Pancreas (tissue), 10 donors: ENCODE measurements around the gene UGT2A2. TPM values are rescaled to one million over a fixed set of nuclear protein-coding genes. Genes with fewer than 3 reads are reported as not detected.
"Not testable (repeated sequence)": the region's sequence is repeated elsewhere in the genome, so short reads cannot be mapped to it uniquely, and the experiment has no call there.

Source experiments
- ATAC-seq, 4 donors: fragments of 200-7000 bp; cut with Tn5 transposase; one replicate each; pipeline versions ENCODE4 v1.8.0 to v1.9.1; 2020; ENCODE audit warnings: mild to moderate bottlenecking in 4 of 4, moderate library complexity in 4 of 4
- DNase-seq, 6 donors: peaks; one replicate each; pipeline ENCODE4 v3.0.0-alpha.2; 2020
- FAIRE-seq: peaks from 2 replicates; lab custom pipeline; 2012; peaks lifted over from hg19 to GRCh38; lab: Jason Lieb, UNC
- H3K27ac ChIP-seq, 4 donors: fragments of 200-600 bp; sonication (generic); 1 replicate in 3 of 4; 2 replicates in 1 of 4; pipeline versions ENCODE4 v1.5.0 to v1.8.0; 2020
- H3K27me3 ChIP-seq, 4 donors: fragments of 200-600 bp; one replicate each; pipeline ENCODE4 v1.8.0; 2021
- H3K36me3 ChIP-seq, 3 donors: fragments of 200-600 bp; sonication (generic) in 1 of 3; one replicate each; pipeline versions ENCODE4 v1.5.0 to v1.8.0; 2020 to 2021
- H3K4me1 ChIP-seq, 3 donors: fragments of 200-600 bp; one replicate each; pipeline ENCODE4 v1.8.0; 2021
- H3K4me3 ChIP-seq, 4 donors: fragments of 200-600 bp; sonication (generic) in 2 of 4; one replicate each; pipeline versions ENCODE4 v1.5.0 to v1.8.0; 2020 to 2021
- H3K9me3 ChIP-seq, 4 donors: fragments of 200-600 bp; one replicate each; pipeline ENCODE4 v1.8.0; 2021
- WGBS, 2 donors: extraction: QIAGEN DNeasy Blood & Tissue Kit; methylation state at CpG; one replicate each; pipeline ENCODE4 v1.1.7; 2013; 5-methylcytosine and 5-hydroxymethylcytosine counted together
- intact Hi-C, 3 donors: fragments of 100-400 bp; cut with DNase I; formaldehyde crosslinking; loops; one replicate each; pipeline versions ENCODE4 v1.11.1 to v1.14.2; 2022
- polyA plus RNA-seq, 2 donors: library from polyadenylated mRNA; stranded (reverse); fragments of 200-250 nt; gene quantifications; one replicate each; pipeline ENCODE4 v1.2.3, GENCODE V29; 2013
- total RNA-seq, 6 donors: library from RNA; stranded (reverse); fragmentation: NEBNext Ultra II Directional in 4 of 6; extraction: Animal tissue kit (Norgen Biotek cat#: 25700) in 4 of 6; gene quantifications; one replicate each; pipeline versions ENCODE4 v1.2.1 to v1.2.4, GENCODE V29; 2021 to 2023
- TF ChIP-seq, protein P1 (sequence below), 4 donors: fragments of 200-600 bp; sonication (generic) in 3 of 4; IDR thresholded peaks; one replicate each; pipeline versions ENCODE4 v1.5.0 to v1.8.0; 2021; ENCODE audit warnings: antibody characterized with exemption in 4 of 4
- donor health status: healthy with polysubstance abuse.
- donor health status: DM: no; HTN: no; CAD: no; lungs with moderate emphysema.
- donor health status: DM: no; HTN: no; CAD: no.
- donor health status: control.
- donor health status: control.
- donor health status: Bipolar disorder and iron deficiency.
- donor health status: DM: yes; HTN: yes; CAD: no.
- donor health status: DM: no; HTN: no; CAD: no.
- donor health status: DM: no; HTN: no; CAD: no.
- donor health status: DM: yes; HTN: yes; CAD: no.

UGT2A2 gene
- total RNA-seq (not detected), polyA plus RNA-seq (not detected)

DNA sequence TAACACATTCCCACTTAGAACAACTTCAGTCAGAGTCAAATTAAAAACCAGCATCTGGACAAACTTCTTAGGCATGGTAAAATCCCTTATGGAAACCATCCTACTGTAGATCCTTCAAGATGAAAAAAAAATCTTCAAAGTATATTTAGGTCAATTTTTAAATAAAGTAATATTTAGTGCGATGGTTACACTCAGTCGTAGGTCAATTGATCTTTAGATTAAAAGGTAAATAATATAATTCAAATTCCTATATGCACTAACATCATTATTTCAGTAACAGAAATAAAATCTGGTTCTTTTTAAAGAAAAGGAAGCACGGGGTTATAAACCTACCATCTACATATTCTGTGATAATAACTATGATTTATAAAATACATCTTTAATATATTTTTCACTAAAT lies at the start of gene UGT2A2:
Gene UGT2A2, minus strand, starts transcription at position 101 of the 400 bp plus-strand sequence. Its CDS starts 2 bp downstream, at position 99.
- DNase-seq (no peak), FAIRE-seq (no peak), ATAC-seq (no peak)
- Histone ChIP-seq H3K9me3 (no peaks in the 10 kb centered on the region), H3K27me3 (no peaks in the 10 kb centered on the region), H3K4me1 (no peaks in the 10 kb centered on the region), H3K27ac (no peak within 1 kb of the TSS), H3K36me3 (no peaks in the 10 kb centered on the region), H3K4me3 (no peak within 1 kb of the TSS)
- intact Hi-C loops, result no loop called here
- 84 to 89% methylated on average over 3 of the region's 3 CpGs for WGBS, 2 donors
- TF ChIP-seq, protein P1, sequence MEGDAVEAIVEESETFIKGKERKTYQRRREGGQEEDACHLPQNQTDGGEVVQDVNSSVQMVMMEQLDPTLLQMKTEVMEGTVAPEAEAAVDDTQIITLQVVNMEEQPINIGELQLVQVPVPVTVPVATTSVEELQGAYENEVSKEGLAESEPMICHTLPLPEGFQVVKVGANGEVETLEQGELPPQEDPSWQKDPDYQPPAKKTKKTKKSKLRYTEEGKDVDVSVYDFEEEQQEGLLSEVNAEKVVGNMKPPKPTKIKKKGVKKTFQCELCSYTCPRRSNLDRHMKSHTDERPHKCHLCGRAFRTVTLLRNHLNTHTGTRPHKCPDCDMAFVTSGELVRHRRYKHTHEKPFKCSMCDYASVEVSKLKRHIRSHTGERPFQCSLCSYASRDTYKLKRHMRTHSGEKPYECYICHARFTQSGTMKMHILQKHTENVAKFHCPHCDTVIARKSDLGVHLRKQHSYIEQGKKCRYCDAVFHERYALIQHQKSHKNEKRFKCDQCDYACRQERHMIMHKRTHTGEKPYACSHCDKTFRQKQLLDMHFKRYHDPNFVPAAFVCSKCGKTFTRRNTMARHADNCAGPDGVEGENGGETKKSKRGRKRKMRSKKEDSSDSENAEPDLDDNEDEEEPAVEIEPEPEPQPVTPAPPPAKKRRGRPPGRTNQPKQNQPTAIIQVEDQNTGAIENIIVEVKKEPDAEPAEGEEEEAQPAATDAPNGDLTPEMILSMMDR (IDR thresholded peaks at IDR 0.05), result no peak

DNA sequence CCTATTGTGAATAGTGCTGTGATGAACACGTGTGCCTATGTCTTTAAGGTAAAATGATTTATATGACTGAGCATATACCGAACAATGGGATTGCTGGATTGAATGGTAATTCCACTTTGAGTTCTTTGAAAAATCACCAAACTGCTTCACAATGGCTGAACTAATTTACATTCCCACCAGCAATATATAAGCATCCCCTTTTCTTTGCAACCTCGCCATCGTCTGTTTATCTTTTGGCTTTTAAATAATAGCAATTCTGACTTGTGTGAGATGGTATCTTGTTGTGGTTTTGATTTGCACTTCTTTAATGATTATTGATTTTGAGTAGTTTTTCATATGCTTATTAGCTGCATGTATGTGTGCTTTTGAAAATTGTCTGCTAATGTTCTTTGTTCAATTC lies 45.4 kb upstream of the UGT2A2 start:
- H3K27ac ChIP-seq, result no peak overlapping the region
- no peaks in the 10 kb centered on the region for H3K4me1 ChIP-seq
- TF ChIP-seq, protein P1 (IDR thresholded peaks at IDR 0.05), result no peak
- FAIRE-seq (no peak), DNase-seq (no peak), ATAC-seq (no peak)
- H3K4me3 ChIP-seq, result no peak overlapping the region
- intact Hi-C loops, result loop anchor here (5.0 kb wide), 2 partner anchors 192 to 197 kb away; no protein-coding TSS in a partner anchor
- H3K9me3 ChIP-seq, result no peaks in the 10 kb centered on the region
- H3K36me3 ChIP-seq, result no peaks in the 10 kb centered on the region
- peaks cover 0 to 2% (median 0%) of the 10 kb centered on the region in 4 donors for H3K27me3 ChIP-seq
- WGBS, 2 donors, result 62% methylated on average over 4 of the region's 4 CpGs

DNA sequence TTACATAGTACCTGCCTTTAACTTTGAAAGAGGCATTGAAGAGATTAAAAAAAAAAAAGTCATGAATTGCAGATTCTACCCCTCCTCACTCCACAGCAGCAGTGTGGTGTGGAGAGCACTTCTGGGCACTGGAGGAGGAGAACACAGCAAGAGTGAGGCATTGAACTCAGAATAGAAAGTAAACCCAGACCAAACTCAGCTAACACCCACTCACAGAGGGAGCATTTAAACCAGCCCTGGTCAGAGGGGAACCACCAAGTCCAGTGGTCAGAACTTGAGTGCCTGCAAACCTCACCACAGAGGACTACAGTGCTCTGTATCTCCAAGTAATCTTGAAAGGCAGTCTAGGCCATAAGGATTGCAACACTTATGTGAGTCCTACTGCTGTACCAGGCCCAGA lies 29.2 kb upstream of the UGT2A2 start:
- TF ChIP-seq, protein P1 (IDR thresholded peaks at IDR 0.05), result no peak
- no peaks in the 10 kb centered on the region for H3K27me3 ChIP-seq
- no peak overlapping the region for H3K27ac ChIP-seq
- no peaks in the 10 kb centered on the region for H3K9me3 ChIP-seq
- intact Hi-C loops, result no loop called here
- H3K4me3 ChIP-seq, result no peak overlapping the region
- DNase-seq, result no peak
- no peak for FAIRE-seq
- no peaks in the 10 kb centered on the region for H3K36me3 ChIP-seq
- H3K4me1 ChIP-seq, result no peaks in the 10 kb centered on the region
- no peak for ATAC-seq

DNA sequence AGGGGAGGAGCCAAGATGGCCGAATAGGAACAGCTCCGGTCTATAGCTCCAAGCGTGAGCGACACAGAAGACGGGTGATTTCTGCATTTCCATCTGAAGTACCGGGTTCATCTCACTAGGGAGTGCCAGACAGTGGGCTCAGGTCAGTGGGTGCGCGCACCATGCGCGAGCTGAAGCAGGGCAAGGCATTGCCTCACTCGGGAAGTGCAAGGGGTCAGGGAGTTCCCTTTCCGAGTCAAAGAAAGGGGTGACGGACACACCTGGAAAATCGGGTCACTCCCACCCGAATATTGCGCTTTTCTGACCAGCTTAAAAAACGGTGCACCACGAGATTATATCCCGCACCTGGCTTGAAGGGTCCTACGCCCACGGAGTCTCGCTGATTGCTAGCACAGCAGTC lies 24.6 kb upstream of the UGT2A2 start:
- intact Hi-C loops, FAIRE-seq, H3K4me1 ChIP-seq, H3K4me3 ChIP-seq, DNase-seq, H3K27me3 ChIP-seq, H3K9me3 ChIP-seq, ATAC-seq, H3K36me3 ChIP-seq, H3K27ac ChIP-seq: not testable (repeated sequence)
- WGBS, 2 donors, result 89 to 93% methylated on average over 21 to 22 of the region's 22 CpGs

DNA sequence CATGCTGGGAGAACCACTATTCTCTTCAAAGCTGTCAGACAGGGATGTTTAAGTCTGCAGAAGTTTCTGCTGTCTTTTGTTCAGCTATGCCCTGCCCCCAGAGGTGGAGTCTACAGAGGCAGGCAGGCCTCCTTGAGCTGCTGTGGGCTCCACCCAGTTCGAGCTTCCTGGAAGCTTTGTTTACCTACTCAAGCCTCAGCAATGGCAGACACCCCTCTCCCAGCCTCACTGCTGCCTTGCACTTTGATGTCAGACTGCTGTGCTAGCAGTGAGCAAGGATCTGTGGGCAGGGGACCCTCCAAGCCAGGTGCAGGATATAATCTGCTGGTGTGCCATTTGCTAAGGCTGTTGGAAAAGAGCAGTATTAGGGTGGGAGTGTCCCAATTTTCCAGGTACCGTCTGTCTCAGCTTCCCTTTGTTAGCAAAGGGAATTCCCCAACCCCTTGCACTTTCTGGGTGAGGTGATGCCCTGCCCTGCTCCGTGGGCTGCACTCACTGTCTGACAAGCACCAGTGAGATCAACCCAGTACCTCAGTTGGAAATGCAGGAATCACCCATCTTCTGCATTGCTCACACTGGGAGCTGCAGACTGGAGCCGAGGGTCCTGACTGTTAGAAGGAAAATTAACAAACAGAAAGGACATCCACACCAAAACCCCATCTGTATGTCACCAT lies 21.8 kb upstream of the UGT2A2 start:
- H3K27me3 ChIP-seq, intact Hi-C loops: not testable (repeated sequence)
- 51 to 59% methylated on average over 4 of the region's 4 CpGs for WGBS, 2 donors

DNA sequence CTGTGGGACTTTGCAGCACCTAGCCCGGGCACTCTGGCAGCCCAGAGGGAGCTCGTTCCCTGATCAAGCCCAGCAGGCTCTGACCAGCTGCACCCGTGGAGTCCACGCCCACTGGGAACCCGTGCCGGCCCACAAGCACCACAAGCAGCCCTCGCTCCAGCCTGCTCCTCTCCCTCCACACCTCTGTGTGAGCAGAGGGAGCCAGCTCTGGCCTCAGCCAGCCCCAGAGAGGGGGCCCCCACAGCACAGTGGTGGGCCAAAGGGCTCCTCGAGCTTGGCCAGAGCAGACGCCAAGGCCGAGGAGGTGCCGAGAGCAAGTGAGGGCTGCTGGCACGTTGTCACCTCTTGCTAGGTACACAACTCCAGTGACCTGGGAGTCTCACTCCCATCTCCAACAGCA lies 18.7 kb upstream of the UGT2A2 start:
- FAIRE-seq, result no peak
- ATAC-seq, result no peak
- no peaks in the 10 kb centered on the region for H3K27me3 ChIP-seq
- H3K36me3 ChIP-seq, result no peaks in the 10 kb centered on the region
- peak in 1 of 6 donors; percentile 51 for DNase-seq
- TF ChIP-seq, protein P1 (IDR thresholded peaks at IDR 0.05), result no peak
- 82 to 86% methylated on average over 12 of the region's 12 CpGs for WGBS, 2 donors
- no peaks in the 10 kb centered on the region for H3K4me1 ChIP-seq
- H3K9me3 ChIP-seq, result no peaks in the 10 kb centered on the region
- no peak overlapping the region for H3K4me3 ChIP-seq
- H3K27ac ChIP-seq, result no peak overlapping the region
- intact Hi-C loops, result no loop called here

More for the DNA sequence above, 21.8 kb upstream of the UGT2A2 start:
- H3K27ac ChIP-seq, DNase-seq, H3K4me1 ChIP-seq, ATAC-seq, H3K36me3 ChIP-seq, H3K4me3 ChIP-seq, H3K9me3 ChIP-seq, FAIRE-seq: not testable (repeated sequence)
